Astrocyte (in vitro differentiated cells and primary cell): Measurements from ENCODE around the gene APBB1.

Experiments used
- CTCF ChIP-seq: IDR thresholded peaks from 2 replicates; pipeline ENCODE4 v1.5.1; 2011; ENCODE audit warnings: low read depth, mild to moderate bottlenecking, inconsistent platforms, low read length, moderate library complexity; ENCODE audit not compliant: insufficient read depth
- EZH2 ChIP-seq: IDR thresholded peaks from 2 replicates; pipeline ENCODE4 v1.6.1; 2012; ENCODE audit warnings: mild to moderate bottlenecking, low read length, inconsistent platforms; ENCODE audit not compliant: insufficient read depth

DNA sequence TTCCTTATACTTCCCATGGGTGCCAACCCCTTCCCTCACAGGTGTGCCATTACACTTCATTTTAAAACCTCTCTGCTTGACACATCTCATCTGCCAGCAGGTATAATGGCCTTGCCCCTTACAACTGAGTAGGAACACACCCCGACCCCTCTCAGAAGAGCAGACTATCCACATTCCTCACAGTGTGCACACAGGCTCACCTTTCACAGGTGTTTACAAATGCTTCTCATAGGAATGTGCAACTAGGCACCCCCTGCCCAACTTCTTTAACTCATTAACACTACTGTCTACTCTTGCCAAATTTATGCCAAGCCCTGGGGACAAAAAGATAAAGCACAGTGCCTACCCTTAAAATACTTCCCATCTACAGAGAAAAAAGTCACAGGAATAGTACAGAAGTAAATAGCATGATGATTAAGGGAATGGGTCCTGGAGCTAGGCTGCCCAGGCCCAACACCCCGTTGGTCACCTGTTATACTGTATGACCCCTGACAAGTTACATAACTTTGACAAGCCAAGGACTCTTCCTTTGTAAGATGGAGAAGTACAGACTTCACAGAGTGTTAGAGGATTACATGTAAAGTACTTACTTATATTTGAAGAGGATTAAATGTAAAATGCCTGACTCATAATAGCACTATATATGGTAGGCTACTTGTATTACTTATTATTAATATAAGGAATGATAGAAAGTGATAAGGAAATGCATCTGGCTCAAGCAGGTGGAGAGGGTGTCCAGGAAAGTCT lies 39.6 kb upstream of the APBB1 start:
- TF ChIP-seq CTCF (no peak), EZH2 (no peak)
